GM12891 (cell line): ENCODE measurements around the gene ADARB1.

Experiments used
- PAX5 ChIP-seq: IDR thresholded peaks from 2 replicates; pipeline ENCODE4 v1.6.1; 2011; ENCODE audit warnings: low read length, moderate library complexity, mild to moderate bottlenecking; ENCODE audit not compliant: insufficient read depth, severe bottlenecking
- POLR2A ChIP-seq: IDR thresholded peaks from 2 replicates; pipeline ENCODE4 v1.6.1; 2011; ENCODE audit warnings: low read depth, low read length, control low read depth
- POLR2AphosphoS5 ChIP-seq: IDR thresholded peaks from 2 replicates; pipeline ENCODE4 v1.6.1; 2011; ENCODE audit warnings: low read depth, low read length, control low read depth
- POU2F2 ChIP-seq: IDR thresholded peaks from 2 replicates; pipeline ENCODE4 v1.6.1; 2011; ENCODE audit warnings: low read depth, mild to moderate bottlenecking, control low read depth, low read length, moderate library complexity
- SPI1 ChIP-seq: IDR thresholded peaks from 2 replicates; pipeline ENCODE4 v1.6.1; 2011; ENCODE audit warnings: low read depth, low read length, control low read depth
- TAF1 ChIP-seq: IDR thresholded peaks from 2 replicates; pipeline ENCODE4 v1.6.1; 2011; ENCODE audit warnings: low read depth, low read length, control low read depth

GRCh38 chr21:45082736-45083135, 8.4 kb downstream of the ADARB1 start:
- TF ChIP-seq POLR2AphosphoS5 (no peak), POLR2A (no peak), TAF1 (no peak), PAX5 (no peak), SPI1 (no peak), POU2F2 (no peak)
